B cell (primary cell): Measurements from ENCODE around the gene TXK. TPM values are rescaled to one million over a fixed set of nuclear protein-coding genes. Genes with fewer than 3 reads are reported as not detected.

Source experiments
- ATAC-seq: fragments of 200-7000 bp; cut with Tn5 transposase; one replicate; pipeline ENCODE4 v1.10.0; 2021; ENCODE audit warnings: low read depth, mild to moderate bottlenecking, moderate number of reproducible peaks, moderate library complexity
- CTCF ChIA-PET: fragments of 350-600 bp; sonication (Branson Sonifier 250); formaldehyde crosslinking; loops from one replicate; lab custom pipeline; 2021; ENCODE audit warnings: antibody characterized with exemption, inconsistent platforms; lab: Charles Lee
- POLR2A ChIA-PET: fragments of 350-600 bp; sonication (Branson Sonifier 250); formaldehyde crosslinking; loops from one replicate; lab custom pipeline; 2021; ENCODE audit warnings: antibody characterized with exemption; lab: Charles Lee
- DNase-seq: peaks from one replicate; pipeline ENCODE4 v3.0.0; 2013
- H2AFZ ChIP-seq: 2 replicates; pipeline ENCODE4 v1.6.1; 2012; ENCODE audit warnings: mild to moderate bottlenecking, low read depth, low read length; ENCODE audit not compliant: insufficient read depth, poor library complexity, severe bottlenecking
- H3K27ac ChIP-seq, 2 donors: 1 replicate in 1 of 2; 2 replicates in 1 of 2; pipeline ENCODE4 v1.5.1; 2012 to 2013; ENCODE audit warnings: low read length in 2 of 2, mild to moderate bottlenecking in 2 of 2, moderate library complexity in 1 of 2
- H3K27me3 ChIP-seq, 4 experiments: fragments of 200-600 bp in 1 of 4; sonication (generic) in 1 of 4; replicated peaks in 1 of 4; 1 replicate in 2 of 4; 2 replicates in 2 of 4; pipeline versions ENCODE4 v1.6.1 to v1.7.0; 2013 to 2016; ENCODE audit warnings: low read length in 3 of 4, mild to moderate bottlenecking in 2 of 4, mixed read lengths in 1 of 4, moderate library complexity in 1 of 4; ENCODE audit not compliant: insufficient read depth in 4 of 4, control insufficient read depth in 3 of 4; ENCODE audit errors: control extremely low read depth in 1 of 4
- H3K36me3 ChIP-seq, 2 experiments: replicated peaks in 1 of 2; 1 replicate in 1 of 2; 2 replicates in 1 of 2; pipeline versions ENCODE4 v1.6.1 to v1.7.1; 2013; ENCODE audit warnings: low read length in 1 of 2; ENCODE audit not compliant: insufficient read depth in 2 of 2, control insufficient read depth in 1 of 2; ENCODE audit errors: control extremely low read depth in 1 of 2, extremely low read depth in 1 of 2
- H3K4me1 ChIP-seq, 2 donors: fragments of 200-600 bp in 1 of 2; sonication (generic) in 1 of 2; 1 replicate in 1 of 2; 2 replicates in 1 of 2; pipeline versions ENCODE4 v1.5.1 to v1.6.1; 2013 to 2017; ENCODE audit warnings: low read length in 2 of 2; ENCODE audit not compliant: control insufficient read depth in 2 of 2, insufficient read depth in 2 of 2
- H3K4me2 ChIP-seq: replicated peaks from 2 replicates; pipeline ENCODE3; 2012; ENCODE audit warnings: mild to moderate bottlenecking, low read depth, low read length; ENCODE audit not compliant: poor library complexity, severe bottlenecking
- H3K4me3 ChIP-seq, 5 experiments: fragments of 200-600 bp in 1 of 5; sonication (generic) in 1 of 5; 1 replicate in 3 of 5; 2 replicates in 2 of 5; pipeline versions ENCODE4 v1.5.1 to v1.7.0; 2011 to 2016; ENCODE audit warnings: low read length in 4 of 5, mild to moderate bottlenecking in 4 of 5, low read depth in 2 of 5, control low read depth in 1 of 5, moderate library complexity in 1 of 5; ENCODE audit not compliant: insufficient read depth in 1 of 5; ENCODE audit errors: control extremely low read depth in 1 of 5, extremely low read depth in 1 of 5
- H3K79me2 ChIP-seq: fragments of 200-600 bp; sonication (generic); one replicate; pipeline ENCODE4 v1.6.0; 2016; ENCODE audit warnings: low read length; ENCODE audit not compliant: control insufficient read depth, insufficient read depth
- H3K9ac ChIP-seq: fragments of 200-600 bp; sonication (generic); 2 replicates; pipeline ENCODE4 v1.6.1; 2017; ENCODE audit warnings: mild to moderate bottlenecking, low read length, moderate library complexity
- H3K9me3 ChIP-seq, 3 donors: one replicate each; pipeline versions ENCODE4 v1.6.1 to v1.7.1; 2013; ENCODE audit warnings: low read length in 2 of 3; ENCODE audit not compliant: control insufficient read depth in 2 of 3, insufficient read depth in 1 of 3; ENCODE audit errors: control extremely low read depth in 1 of 3
- H4K20me1 ChIP-seq: 2 replicates; pipeline ENCODE4 v1.6.0; 2012; ENCODE audit warnings: mild to moderate bottlenecking, low read length; ENCODE audit not compliant: insufficient read depth, control insufficient read depth, poor library complexity, severe bottlenecking
- H3K27ac Mint-ChIP-seq: one replicate; pipeline ENCODE4 v1.8.0; 2021; ENCODE audit warnings: mixed read lengths
- H3K27me3 Mint-ChIP-seq: one replicate; pipeline ENCODE4 v1.8.0; 2021; ENCODE audit warnings: mixed read lengths
- H3K4me1 Mint-ChIP-seq: one replicate; pipeline ENCODE4 v1.8.0; 2021; ENCODE audit warnings: mixed read lengths
- H3K4me3 Mint-ChIP-seq: one replicate; pipeline ENCODE4 v1.8.0; 2021; ENCODE audit warnings: mixed read lengths
- H3K9me3 Mint-ChIP-seq: one replicate; pipeline ENCODE4 v1.8.0; 2022; ENCODE audit warnings: mixed read lengths; ENCODE audit not compliant: insufficient read depth
- CTCF ChIP-seq: fragments of 200-600 bp; IDR thresholded peaks from one replicate; pipeline ENCODE4 v1.8.0; 2022; ENCODE audit warnings: antibody characterized with exemption, mild to moderate bottlenecking
- EZH2 ChIP-seq: IDR thresholded peaks from 2 replicates; pipeline ENCODE4 v1.6.1; 2012; ENCODE audit warnings: borderline replicate concordance, low read depth, mild to moderate bottlenecking, moderate library complexity, low read length; ENCODE audit not compliant: insufficient read depth, poor library complexity, severe bottlenecking
- WGBS: methylation state at CpG from one replicate; pipeline ENCODE4 v1.1.5; 2013; ENCODE audit warnings: missing lambda C conversion rate; ENCODE audit not compliant: insufficient coverage; 5-methylcytosine and 5-hydroxymethylcytosine counted together
- intact Hi-C: fragments of 100-400 bp; cut with micrococcal nuclease; formaldehyde crosslinking; loops from one replicate; pipeline ENCODE4 v1.10.0; 2022
- polyA plus RNA-seq: library from polyadenylated mRNA; depleted of rRNA; stranded (reverse); fragments of >200 nt; gene quantifications from 2 replicates; pipeline ENCODE4 v1.2.3, GENCODE V29; 2012
- total RNA-seq, 2 donors: library from RNA; stranded (reverse); fragments of 120-200 nt in 1 of 2; gene quantifications; 1 replicate in 1 of 2; 2 replicates in 1 of 2; pipeline versions ENCODE4 v1.2.3 to v1.2.4, GENCODE V29; 2013 to 2022

Gene TXK
- total and polyA plus RNA-seq, 2 donors (not counting 1 experiment from before 2014, with no cell fraction given) = 0.79 to 1.1 TPM

GRCh38 chr4:48126621-48127020, 7.4 kb downstream of the TXK start:
- Histone ChIP-seq H3K9me3 (no peaks in the 10 kb centered on the region), H3K27ac (no peak overlapping the region), H3K4me2 (no peak overlapping the region), H4K20me1 (no peaks in the 10 kb centered on the region), H2AFZ (no peak overlapping the region), H3K4me1 (peaks cover 10 to 12% of the 10 kb centered on the region in 2 donors), H3K4me3 (no peak overlapping the region), H3K79me2 (no peaks in the 10 kb centered on the region), H3K36me3 (no peaks in the 10 kb centered on the region), H3K9ac (no peak overlapping the region), H3K27me3 (no peaks in the 10 kb centered on the region)
- TF ChIP-seq EZH2 (no peak), CTCF (no peak)
- Mint-ChIP-seq H3K4me3 (no peak overlapping the region), H3K4me1 (peaks cover 19% of the 10 kb centered on the region), H3K27ac (no peak overlapping the region), H3K27me3 (peaks cover 5% of the 10 kb centered on the region), H3K9me3 (no peaks in the 10 kb centered on the region)
- POLR2A ChIA-PET = no interaction called here
- CTCF ChIA-PET = interaction anchor here (1.1 to 6.8 kb wide), 6 partner anchors 9 to 420 kb away, joined by 3 to 82 read pairs (median 6); no protein-coding TSS in a partner anchor
- no peak for DNase-seq
- ATAC-seq = no peak
- intact Hi-C loops = loop anchor here (1.0 kb wide), 3 partner anchors 15 to 164 kb away; no protein-coding TSS in a partner anchor
- WGBS = no CpG with 5 or more reads among the region's 1 CpG

GRCh38 chr4:48124870-48125269, 9.2 kb downstream of the TXK start:
- Histone ChIP-seq H3K4me2 (no peak overlapping the region), H3K79me2 (no peaks in the 10 kb centered on the region), H4K20me1 (no peaks in the 10 kb centered on the region), H3K9me3 (no peaks in the 10 kb centered on the region), H3K9ac (no peak overlapping the region), H3K4me1 (peaks cover 10 to 12% of the 10 kb centered on the region in 2 donors), H2AFZ (no peak overlapping the region), H3K4me3 (no peak overlapping the region), H3K27ac (no peak overlapping the region), H3K27me3 (no peaks in the 10 kb centered on the region), H3K36me3 (no peaks in the 10 kb centered on the region)
- 76% methylated on average over 2 of the region's 2 CpGs for WGBS
- DNase-seq = no peak
- ChIA-PET POLR2A (no interaction called here), CTCF (interaction anchor here (0.9 to 2.1 kb wide), 4 partner anchors 16 to 150 kb away, joined by 3 to 4 read pairs (median 4); no protein-coding TSS in a partner anchor)
- H3K4me1 Mint-ChIP-seq = peaks cover 19% of the 10 kb centered on the region
- TF ChIP-seq CTCF (no peak), EZH2 (no peak)
- no peaks in the 10 kb centered on the region for H3K9me3 Mint-ChIP-seq
- H3K4me3 Mint-ChIP-seq = no peak overlapping the region
- peaks cover 5% of the 10 kb centered on the region for H3K27me3 Mint-ChIP-seq
- H3K27ac Mint-ChIP-seq = no peak overlapping the region
- intact Hi-C loops = no loop called here
- no peak for ATAC-seq
